Measurements from ENCODE around the gene FAF2.
"Not testable (repeated sequence)": the region's sequence is repeated elsewhere in the genome, so short reads cannot be mapped to it uniquely, and the experiment has no call there.

FAF2 gene

GRCh38 chr5:176547802-176548201, 99.6 kb downstream of the FAF2 start:
- DNase-seq = no peak

DNA sequence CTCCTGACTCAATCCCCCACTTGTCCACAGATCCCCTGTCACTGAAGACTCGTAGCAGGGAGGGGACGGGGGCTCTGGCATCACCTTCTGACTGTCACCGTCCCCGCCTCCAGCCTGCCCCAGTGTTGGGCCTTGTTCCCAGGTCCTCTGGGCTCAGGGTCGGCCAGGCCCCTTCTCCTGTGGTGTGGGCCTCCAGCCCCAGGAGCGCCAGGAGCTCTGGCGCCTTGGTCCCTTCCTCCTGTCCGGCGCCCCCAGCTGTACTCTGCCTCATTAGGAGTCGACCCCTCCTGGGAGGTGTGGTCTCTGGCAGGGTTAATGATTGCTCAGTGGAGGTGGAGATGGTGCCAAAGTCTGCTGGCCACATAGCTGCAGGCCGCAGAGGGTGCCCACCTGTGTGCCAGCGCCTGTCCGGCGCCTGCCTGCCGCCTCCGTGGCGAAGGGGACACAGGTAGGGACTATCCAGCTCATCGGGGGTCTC, 100.8 kb downstream of the FAF2 start, which contains the start of gene CDHR2:
CDHR2 (plus strand) TSS at position 376 of the 478 bp plus-strand sequence. CDS start 16,011 bp downstream, outside the sequence.
- DNase-seq = no peak

DNA sequence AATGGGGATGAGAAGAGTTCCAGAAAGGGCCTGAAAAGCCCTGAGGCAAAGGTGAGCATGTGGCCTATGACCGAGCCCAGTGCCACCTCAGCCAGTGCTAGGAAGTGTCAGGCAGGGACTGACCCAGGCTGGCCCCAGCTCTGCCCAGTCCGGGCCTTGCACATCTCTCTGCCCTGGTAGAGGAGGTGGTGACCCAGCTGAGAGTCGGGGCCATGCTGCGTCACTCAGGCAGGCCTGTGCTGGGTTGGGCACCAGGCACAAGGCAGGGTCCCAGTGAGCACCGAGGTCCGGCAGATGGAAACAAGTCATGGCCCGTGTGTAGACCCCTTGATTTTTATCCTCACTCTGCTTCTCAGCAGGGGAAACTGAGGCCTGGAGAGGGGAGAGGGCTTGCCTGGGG, 101.7 kb downstream of the FAF2 start:
- no peak for DNase-seq

DNA sequence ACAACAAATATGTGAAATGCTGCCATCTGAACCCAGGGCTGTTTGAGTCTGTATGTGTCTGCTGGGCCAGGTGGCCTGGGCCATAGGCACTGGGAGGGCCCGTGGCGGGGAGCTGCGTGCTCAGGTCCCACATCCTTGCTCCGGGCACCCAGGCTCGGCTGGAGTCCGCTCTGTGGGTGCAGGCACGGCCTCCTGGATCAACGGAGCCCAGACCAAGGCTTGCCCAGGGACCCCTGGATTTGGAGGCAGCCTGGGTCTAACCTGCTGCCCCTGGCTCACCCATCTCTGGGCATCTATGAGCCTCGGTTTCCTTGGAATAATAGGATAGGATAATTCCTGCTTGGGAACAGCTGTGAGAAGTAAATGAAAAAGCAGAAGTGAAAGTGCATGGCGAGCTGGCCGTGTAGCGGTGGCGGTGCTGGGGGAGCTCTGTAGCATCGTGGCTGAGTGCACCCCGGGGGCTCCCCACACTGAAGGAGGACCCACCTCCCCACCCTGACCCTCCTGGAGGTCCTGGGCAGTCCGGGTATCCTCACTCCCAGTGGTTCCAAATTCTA, 102.2 kb downstream of the FAF2 start:
- no peak for DNase-seq

- not testable (repeated sequence) for DNase-seq
Measured at GRCh38 chr5:176550937-176551336, 102.8 kb downstream of the FAF2 start.

DNA sequence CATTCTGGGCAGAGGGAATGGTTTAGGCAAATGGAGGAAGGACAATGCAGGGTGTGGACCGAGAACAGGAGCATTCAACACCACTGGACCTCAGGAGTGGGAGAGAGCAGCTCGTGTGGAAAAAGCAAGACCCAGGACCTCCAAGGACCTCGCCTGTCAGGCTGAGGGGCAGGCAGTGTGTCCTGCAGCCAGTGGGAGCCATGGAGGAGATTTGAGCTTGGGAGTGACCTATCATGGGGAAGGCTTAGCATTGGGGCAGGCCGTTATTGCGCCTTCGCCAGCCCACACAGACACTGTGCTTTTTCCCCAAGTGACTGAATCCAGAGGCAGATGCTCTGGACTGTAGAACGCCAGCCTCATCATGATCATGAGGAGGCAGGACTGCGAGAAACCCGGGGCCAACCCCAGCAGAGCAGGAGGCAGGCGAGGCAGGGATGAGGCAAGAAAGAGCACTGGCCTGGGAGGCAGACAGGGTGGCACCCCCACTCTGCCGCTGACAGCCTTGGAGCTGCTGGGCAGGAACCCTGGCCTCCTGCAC, 104.2 kb downstream of the FAF2 start:
- no peak for DNase-seq

DNA sequence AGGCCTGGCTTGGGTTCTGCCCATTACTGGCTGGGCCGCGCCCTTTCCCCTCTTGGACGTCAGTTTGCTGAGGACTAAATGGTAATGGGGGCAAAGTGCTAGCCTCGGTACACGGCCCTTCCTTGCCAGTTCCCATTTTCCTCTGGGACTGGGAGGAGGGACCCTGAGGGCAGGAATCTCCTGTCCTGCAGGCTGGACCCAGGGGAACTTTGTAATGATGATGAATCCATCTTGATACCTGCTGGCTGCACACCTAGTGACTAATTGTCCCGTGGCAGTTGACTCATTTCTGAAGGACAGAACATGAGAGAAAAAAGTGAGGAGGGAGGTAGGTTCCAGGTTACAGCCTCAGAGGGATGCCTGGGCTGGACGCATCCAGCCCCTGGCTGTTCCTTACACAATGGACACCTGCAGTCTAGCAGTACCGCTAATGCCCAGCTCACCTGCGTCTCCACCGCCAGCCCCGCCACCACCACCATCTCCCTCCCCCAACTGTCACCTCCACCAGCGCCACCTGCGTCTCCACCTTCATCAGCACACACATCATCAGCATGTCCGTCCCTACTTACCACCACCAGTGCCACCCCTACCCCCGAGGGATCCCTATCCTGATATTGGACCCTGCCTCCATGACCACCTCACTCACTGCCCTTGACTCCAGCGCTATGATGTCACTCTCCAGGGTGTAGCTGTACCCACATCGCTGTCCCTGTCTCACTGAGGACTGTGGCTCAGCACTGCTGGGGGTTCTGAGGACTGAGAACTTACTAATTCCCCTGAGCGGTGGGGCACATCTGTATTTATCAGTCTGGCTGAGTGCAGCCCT, 105.3 kb downstream of the FAF2 start:
- DNase-seq = no peak

DNA sequence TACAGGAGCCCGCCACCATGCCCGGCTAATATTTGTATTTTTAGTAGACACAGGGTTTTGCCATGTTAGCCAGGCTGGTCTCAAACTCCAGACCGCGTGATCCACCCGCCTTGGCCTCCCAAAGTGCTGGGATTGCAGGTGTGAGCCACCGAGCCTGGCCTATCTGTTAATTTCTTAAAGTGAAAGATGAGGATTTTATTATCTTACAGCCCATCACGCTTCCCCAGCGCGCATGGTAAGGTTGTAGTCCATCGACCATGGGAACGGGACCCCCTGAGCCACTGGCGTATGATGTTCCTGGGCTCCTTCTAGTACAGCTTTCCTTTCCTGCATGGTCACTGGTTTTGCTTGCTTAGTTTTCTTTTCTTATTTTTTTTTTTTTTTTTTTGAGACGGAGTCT, 109.7 kb downstream of the FAF2 start:
- DNase-seq = no peak

All from activated naive CD4-positive, alpha-beta T cell (primary cell).